Osteocyte (in vitro differentiated cells): ENCODE measurements around the gene CWC22. TPM values are rescaled to one million over a fixed set of nuclear protein-coding genes. Genes with fewer than 3 reads are reported as not detected.

Experiments used
- DNase-seq: peaks from one replicate; pipeline ENCODE4 v3.0.0; 2021; ENCODE audit warnings: mixed read lengths; ENCODE audit not compliant: unreplicated experiment; ENCODE audit errors: extremely low spot score
- H3K27ac Mint-ChIP-seq: one replicate; pipeline ENCODE4 v1.8.0; 2021; ENCODE audit warnings: mild to moderate bottlenecking, mixed read lengths; ENCODE audit not compliant: unreplicated experiment
- H3K27me3 Mint-ChIP-seq: one replicate; pipeline ENCODE4 v1.8.0; 2021; ENCODE audit warnings: mixed read lengths; ENCODE audit not compliant: unreplicated experiment
- H3K36me3 Mint-ChIP-seq: one replicate; pipeline ENCODE4 v1.8.0; 2021; ENCODE audit warnings: mixed read lengths; ENCODE audit not compliant: unreplicated experiment
- H3K4me1 Mint-ChIP-seq: one replicate; pipeline ENCODE4 v1.8.0; 2021; ENCODE audit warnings: mixed read lengths; ENCODE audit not compliant: unreplicated experiment
- H3K4me3 Mint-ChIP-seq: one replicate; pipeline ENCODE4 v1.8.0; 2021; ENCODE audit warnings: mild to moderate bottlenecking, moderate library complexity, mixed read lengths; ENCODE audit not compliant: unreplicated experiment
- H3K9me3 Mint-ChIP-seq: one replicate; pipeline ENCODE4 v1.8.0; 2021; ENCODE audit warnings: mixed read lengths; ENCODE audit not compliant: unreplicated experiment
- total RNA-seq: library from RNA; stranded (reverse); gene quantifications from 2 replicates; pipeline ENCODE4 v1.2.1, GENCODE V29; 2021
- TF ChIP-seq, protein P1 (sequence below): fragments of 200-600 bp; sonication (generic); IDR thresholded peaks from 2 replicates; pipeline ENCODE4 v1.5.0; 2021; ENCODE audit warnings: antibody characterized with exemption, mild to moderate bottlenecking, moderate library complexity

Gene CWC22
- total RNA-seq, 1 donor from 2014 or later = 20.1 TPM

DNA sequence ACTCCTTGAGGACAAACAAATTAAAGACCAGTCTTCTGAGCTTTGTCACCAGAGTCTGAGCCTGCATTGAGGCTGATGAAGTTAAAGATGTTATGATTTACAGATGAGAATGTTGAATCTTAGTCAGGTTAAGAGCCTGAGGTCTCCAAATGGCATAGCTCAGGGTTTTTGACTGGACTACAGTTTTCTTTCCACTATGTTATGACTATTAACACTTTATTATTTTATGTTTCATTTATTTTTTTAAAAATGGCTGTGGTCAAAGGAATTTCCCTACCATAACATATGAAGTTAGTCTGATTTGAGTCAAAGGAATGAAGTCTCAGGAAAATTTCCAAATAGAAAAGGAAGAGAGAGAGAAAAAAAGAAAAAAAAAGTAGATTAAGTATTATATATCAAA, 39.7 kb upstream of the CWC22 start:
- Mint-ChIP-seq H3K36me3 (peaks cover 2% of the 10 kb centered on the region), H3K9me3 (peaks cover 13% of the 10 kb centered on the region), H3K4me3 (no peak overlapping the region), H3K27me3 (peaks cover 7% of the 10 kb centered on the region), H3K4me1 (peaks cover 55% of the 10 kb centered on the region), H3K27ac (peak overlapping the region; percentile 84)
- TF ChIP-seq, protein P1, sequence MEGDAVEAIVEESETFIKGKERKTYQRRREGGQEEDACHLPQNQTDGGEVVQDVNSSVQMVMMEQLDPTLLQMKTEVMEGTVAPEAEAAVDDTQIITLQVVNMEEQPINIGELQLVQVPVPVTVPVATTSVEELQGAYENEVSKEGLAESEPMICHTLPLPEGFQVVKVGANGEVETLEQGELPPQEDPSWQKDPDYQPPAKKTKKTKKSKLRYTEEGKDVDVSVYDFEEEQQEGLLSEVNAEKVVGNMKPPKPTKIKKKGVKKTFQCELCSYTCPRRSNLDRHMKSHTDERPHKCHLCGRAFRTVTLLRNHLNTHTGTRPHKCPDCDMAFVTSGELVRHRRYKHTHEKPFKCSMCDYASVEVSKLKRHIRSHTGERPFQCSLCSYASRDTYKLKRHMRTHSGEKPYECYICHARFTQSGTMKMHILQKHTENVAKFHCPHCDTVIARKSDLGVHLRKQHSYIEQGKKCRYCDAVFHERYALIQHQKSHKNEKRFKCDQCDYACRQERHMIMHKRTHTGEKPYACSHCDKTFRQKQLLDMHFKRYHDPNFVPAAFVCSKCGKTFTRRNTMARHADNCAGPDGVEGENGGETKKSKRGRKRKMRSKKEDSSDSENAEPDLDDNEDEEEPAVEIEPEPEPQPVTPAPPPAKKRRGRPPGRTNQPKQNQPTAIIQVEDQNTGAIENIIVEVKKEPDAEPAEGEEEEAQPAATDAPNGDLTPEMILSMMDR = no peak
- DNase-seq = no peak

GRCh38 chr2:180046202-180046601, 39.1 kb upstream of the CWC22 start:
- no peak for DNase-seq
- H3K27ac Mint-ChIP-seq = peak overlapping the region; percentile 84

GRCh38 chr2:180040146-180040925, 33.2 kb upstream of the CWC22 start:
- Mint-ChIP-seq H3K36me3 (peaks cover 2% of the 10 kb centered on the region), H3K9me3 (peaks cover 12% of the 10 kb centered on the region), H3K4me1 (peaks cover 36% of the 10 kb centered on the region), H3K27ac (peak overlapping the region; percentile 62), H3K4me3 (no peak overlapping the region), H3K27me3 (no peaks in the 10 kb centered on the region)
- DNase-seq = no peak
- TF ChIP-seq, protein P1 = peak; percentile 43

More at GRCh38 chr2:180046202-180046601, 39.1 kb upstream of the CWC22 start:
- TF ChIP-seq, protein P1 = no peak
- H3K9me3 Mint-ChIP-seq = peaks cover 16% of the 10 kb centered on the region
- peaks cover 55% of the 10 kb centered on the region for H3K4me1 Mint-ChIP-seq
- H3K27me3 Mint-ChIP-seq = peaks cover 7% of the 10 kb centered on the region
- H3K36me3 Mint-ChIP-seq = peaks cover 2% of the 10 kb centered on the region
- H3K4me3 Mint-ChIP-seq = no peak overlapping the region

- Mint-ChIP-seq H3K4me3 (no peak overlapping the region), H3K4me1 (peaks cover 41% of the 10 kb centered on the region), H3K36me3 (peaks cover 2% of the 10 kb centered on the region), H3K27ac (no peak overlapping the region), H3K9me3 (peaks cover 12% of the 10 kb centered on the region), H3K27me3 (no peaks in the 10 kb centered on the region)
- no peak for DNase-seq
- TF ChIP-seq, protein P1 = no peak
Measured at GRCh38 chr2:180038997-180039396, 31.9 kb upstream of the CWC22 start.

GRCh38 chr2:180033993-180034894, 27.1 kb upstream of the CWC22 start:
- Mint-ChIP-seq H3K27ac (peak overlapping the region; percentile 96), H3K4me3 (peak overlapping the region; percentile 41), H3K9me3 (peaks cover 31% of the 10 kb centered on the region), H3K27me3 (no peaks in the 10 kb centered on the region), H3K4me1 (peaks cover 28% of the 10 kb centered on the region), H3K36me3 (peaks cover 10% of the 10 kb centered on the region)
- TF ChIP-seq, protein P1 = no peak
- peak; percentile 89 for DNase-seq
